T-cell (primary cell): ENCODE measurements around the gene PCYT2. TPM values are rescaled to one million over a fixed set of nuclear protein-coding genes. Genes with fewer than 3 reads are reported as not detected.

ENCODE experiments used
- ATAC-seq, 4 experiments: fragments of 200-7000 bp in 3 of 4; fragments of 150-1000 bp in 1 of 4; cut with Tn5 transposase; replicated peaks in 1 of 4; 1 replicate in 3 of 4; 2 replicates in 1 of 4; pipeline ENCODE4 v1.10.0; 2021; ENCODE audit warnings: moderate library complexity in 3 of 4, mild to moderate bottlenecking in 2 of 4, moderate number of reproducible peaks in 1 of 4
- CTCF ChIA-PET, 2 donors: fragments of 300-600 bp; sonication (Branson Sonifier 250); formaldehyde crosslinking; loops; one replicate each; lab custom pipeline; 2022; ENCODE audit warnings: antibody characterized with exemption in 2 of 2; lab: Charles Lee
- POLR2A ChIA-PET, 2 donors: fragments of 300-600 bp; sonication (Branson Sonifier 250); formaldehyde crosslinking; loops; one replicate each; lab custom pipeline; 2022; ENCODE audit warnings: antibody characterized with exemption in 2 of 2; lab: Charles Lee
- DNase-seq, 35 experiments: peaks; one replicate each; pipeline versions ENCODE4 v3.0.0 to v3.0.0-alpha.2; 2013 to 2023
- H3K27ac ChIP-seq: one replicate; pipeline ENCODE4 v1.5.1; 2013; ENCODE audit warnings: low read length
- H3K27me3 ChIP-seq, 2 experiments: replicated peaks in 1 of 2; 1 replicate in 1 of 2; 2 replicates in 1 of 2; pipeline versions ENCODE4 v1.6.1 to v1.7.0; 2013; ENCODE audit warnings: low read length in 1 of 2, mixed read lengths in 1 of 2; ENCODE audit not compliant: control insufficient read depth in 2 of 2, insufficient read depth in 2 of 2; ENCODE audit errors: extremely low read depth in 1 of 2
- H3K36me3 ChIP-seq, 2 donors: 1 replicate in 1 of 2; 2 replicates in 1 of 2; pipeline versions ENCODE4 v1.6.1 to v1.7.0; 2013; ENCODE audit warnings: low read length in 1 of 2; ENCODE audit not compliant: control insufficient read depth in 2 of 2, insufficient read depth in 1 of 2; ENCODE audit errors: extremely low read depth in 1 of 2
- H3K4me1 ChIP-seq, 2 experiments: 1 replicate in 1 of 2; 2 replicates in 1 of 2; pipeline versions ENCODE4 v1.6.1 to v1.7.0; 2013; ENCODE audit warnings: low read length in 2 of 2, mixed read lengths in 1 of 2; ENCODE audit not compliant: insufficient read depth in 2 of 2, control insufficient read depth in 1 of 2; ENCODE audit errors: extremely low read depth in 1 of 2
- H3K4me3 ChIP-seq, 2 donors: 1 replicate in 1 of 2; 2 replicates in 1 of 2; pipeline versions ENCODE4 v1.5.1 to v1.7.0; 2013; ENCODE audit warnings: mild to moderate bottlenecking in 2 of 2, low read length in 1 of 2, moderate library complexity in 1 of 2; ENCODE audit not compliant: control insufficient read depth in 1 of 2; ENCODE audit errors: extremely low read depth in 1 of 2
- H3K9me3 ChIP-seq: 2 replicates; pipeline ENCODE4 v1.7.0; 2013
- H3K27ac Mint-ChIP-seq, 2 donors: one replicate each; pipeline ENCODE4 v1.8.0; 2020 to 2021; ENCODE audit warnings: mild to moderate bottlenecking in 2 of 2, mixed read lengths in 2 of 2
- H3K27me3 Mint-ChIP-seq, 2 donors: one replicate each; pipeline ENCODE4 v1.8.0; 2021 to 2022; ENCODE audit warnings: mixed read lengths in 2 of 2
- H3K36me3 Mint-ChIP-seq: one replicate; pipeline ENCODE4 v1.8.0; 2021; ENCODE audit warnings: mixed read lengths
- H3K4me1 Mint-ChIP-seq, 3 donors: one replicate each; pipeline ENCODE4 v1.8.0; 2020 to 2022; ENCODE audit warnings: mixed read lengths in 3 of 3, mild to moderate bottlenecking in 1 of 3
- H3K4me3 Mint-ChIP-seq, 3 donors: one replicate each; pipeline ENCODE4 v1.8.0; 2020 to 2022; ENCODE audit warnings: mild to moderate bottlenecking in 3 of 3, mixed read lengths in 3 of 3, moderate library complexity in 3 of 3
- H3K9me3 Mint-ChIP-seq, 3 donors: one replicate each; pipeline ENCODE4 v1.8.0; 2020 to 2022; ENCODE audit warnings: mixed read lengths in 3 of 3
- WGBS: methylation state at CpG from one replicate; pipeline ENCODE4 v1.1.5; 2013; ENCODE audit warnings: missing lambda C conversion rate; ENCODE audit not compliant: insufficient coverage; 5-methylcytosine and 5-hydroxymethylcytosine counted together
- total RNA-seq, 35 experiments: library from RNA in 6 of 35; stranded (reverse) in 6 of 35; fragments of 120-200 nt in 1 of 35; gene quantifications; one replicate each; pipeline versions ENCODE4 v1.2.1 to v1.2.4 and lab custom pipeline; 2013 to 2026

PCYT2 gene
- total RNA-seq, 5 donors from 2014 or later (not counting 1 experiment from before 2014, with no cell fraction given), result 24.5 to 55.2 (median 48.2) TPM

DNA sequence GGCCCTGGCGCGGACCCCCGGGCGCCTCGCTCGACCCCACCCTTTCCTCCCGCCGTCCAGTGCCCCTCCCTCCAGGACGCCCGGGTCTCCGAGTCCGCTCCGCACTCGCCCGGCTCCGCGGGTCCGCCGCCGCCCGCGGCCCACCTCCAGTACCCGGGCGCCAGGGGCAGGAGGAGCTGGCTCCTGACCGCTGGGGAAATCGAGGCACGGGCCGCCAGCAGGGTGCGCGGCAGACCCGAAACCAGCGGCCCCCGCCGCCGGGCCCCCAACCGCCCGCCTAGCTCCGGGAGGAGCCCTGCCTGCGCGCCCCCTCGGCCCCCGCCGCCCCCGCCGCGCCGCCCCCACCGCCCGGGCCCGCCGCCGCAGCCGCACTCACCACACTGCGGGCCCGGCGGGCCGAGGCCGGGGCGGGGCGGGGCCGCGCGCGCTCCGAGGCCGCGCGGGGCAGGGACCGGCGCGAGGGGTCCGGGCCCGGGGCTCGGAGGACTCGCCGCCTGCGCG, 16.0 kb upstream of the PCYT2 start:
- POLR2A ChIA-PET, result no interaction called here
- Histone ChIP-seq H3K4me3 (peak overlapping the region; percentile 56 to 58), H3K4me1 (peaks cover 23 to 48% of the 10 kb centered on the region in 2 experiments), H3K9me3 (no peaks in the 10 kb centered on the region), H3K27me3 (peaks cover 2 to 39% of the 10 kb centered on the region in 2 experiments), H3K36me3 (peaks cover 2% of the 10 kb centered on the region in 2 donors), H3K27ac (no peak overlapping the region)
- CTCF ChIA-PET, result interaction anchor here in 1 of 2 donors (0.5 kb wide), 1 partner anchor 17 kb away, joined by 4 read pairs; no protein-coding TSS in a partner anchor
- under 1% methylated on average over 63 of the region's 78 CpGs for WGBS
- Mint-ChIP-seq H3K4me3 (peak overlapping the region in 2 of 3 donors; percentile 70 to 90), H3K9me3 (no peaks in the 10 kb centered on the region), H3K27me3 (peaks cover 0 to 24% of the 10 kb centered on the region in 2 donors), H3K4me1 (peaks cover 21 to 37% (median 22%) of the 10 kb centered on the region in 3 donors), H3K27ac (no peak overlapping the region), H3K36me3 (no peaks in the 10 kb centered on the region)
- DNase-seq (peak in 4 of 35 experiments; percentile 7 to 24 (median 21)), ATAC-seq (peak; percentile 46 to 49 (median 48))

DNA sequence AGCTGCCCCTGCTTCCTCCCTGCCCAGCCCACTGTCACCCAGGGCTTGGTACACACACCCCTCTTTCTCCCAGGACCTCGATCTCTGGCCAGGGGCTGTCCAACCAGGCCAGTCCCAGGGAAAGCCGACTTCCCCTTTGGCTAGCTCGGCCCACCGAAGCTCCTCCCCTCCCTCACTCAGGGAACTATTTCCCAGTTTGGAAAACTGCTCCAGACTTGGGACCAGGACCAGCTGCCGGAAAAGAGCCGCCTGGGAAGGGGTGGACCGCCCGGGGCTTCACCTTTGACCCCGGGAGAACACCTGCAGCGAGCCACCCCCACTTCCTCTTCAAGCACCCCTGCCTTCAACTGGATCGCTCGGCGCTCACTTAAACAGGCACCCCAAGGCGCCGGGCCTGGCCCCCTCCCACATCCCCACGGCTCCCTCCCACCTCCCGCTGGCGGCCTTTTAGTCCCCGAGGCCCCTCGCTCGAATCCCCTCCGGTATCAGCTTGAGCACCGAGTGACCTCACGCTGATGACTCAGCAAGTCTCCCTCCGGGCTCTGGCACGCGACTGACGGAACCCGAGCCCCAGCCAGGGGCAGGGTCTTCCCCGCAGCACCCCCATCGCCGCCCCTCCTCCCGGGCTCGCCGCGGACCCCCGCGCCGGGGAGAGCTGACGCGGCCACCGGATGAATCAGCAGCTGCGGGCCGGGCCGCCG, 15.4 kb upstream of the PCYT2 start:
- Histone ChIP-seq H3K27ac (peak overlapping the region; percentile 31), H3K4me1 (peaks cover 23 to 48% of the 10 kb centered on the region in 2 experiments), H3K36me3 (peaks cover 2 to 5% of the 10 kb centered on the region in 2 donors), H3K27me3 (peaks cover 2 to 34% of the 10 kb centered on the region in 2 experiments), H3K4me3 (peak overlapping the region; percentile 56 to 58), H3K9me3 (no peaks in the 10 kb centered on the region)
- ChIA-PET CTCF (no interaction called here), POLR2A (no interaction called here)
- peak in 29 of 35 experiments; percentile 16 to 67 (median 39) for DNase-seq
- Mint-ChIP-seq H3K27ac (peak overlapping the region; percentile 88 to 89), H3K4me1 (peaks cover 21 to 37% (median 22%) of the 10 kb centered on the region in 3 donors), H3K36me3 (no peaks in the 10 kb centered on the region), H3K4me3 (peak overlapping the region; percentile 81 to 90 (median 83)), H3K27me3 (peaks cover 0 to 18% of the 10 kb centered on the region in 2 donors), H3K9me3 (no peaks in the 10 kb centered on the region)
- under 1% methylated on average over 45 of the region's 46 CpGs for WGBS
- ATAC-seq, result peak; percentile 25 to 35 (median 28)

DNA sequence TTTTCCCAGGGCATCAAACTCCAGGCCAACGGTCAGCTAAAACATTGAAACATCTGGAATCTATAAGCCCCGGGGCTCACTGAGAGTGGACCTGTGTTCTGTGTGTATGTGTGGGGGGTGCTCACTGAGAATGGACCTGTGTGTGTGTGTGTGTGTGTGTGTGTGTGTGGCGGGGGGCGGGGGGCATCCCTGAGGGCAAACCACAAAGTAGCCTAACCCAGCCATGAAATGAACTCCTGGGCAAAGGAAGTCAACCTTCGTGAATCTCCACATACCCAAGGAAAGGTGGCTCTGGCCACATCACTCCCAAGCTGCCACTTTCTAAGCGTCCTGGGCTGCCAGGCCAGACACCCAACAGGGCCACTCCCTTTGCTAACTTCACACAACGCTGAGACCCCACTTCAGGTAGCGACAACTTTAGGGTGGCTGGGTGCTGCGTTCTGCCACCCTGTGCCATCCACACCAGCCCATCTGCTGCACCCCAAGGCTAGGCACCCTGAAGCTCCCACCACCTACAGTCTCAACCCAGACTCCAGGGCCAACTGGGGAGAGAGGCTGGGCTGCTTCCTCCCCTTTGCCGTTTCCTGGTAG, 14.8 kb upstream of the PCYT2 start:
- WGBS, result 57% methylated on average over 6 of the region's 10 CpGs
- POLR2A ChIA-PET, result no interaction called here
- Histone ChIP-seq H3K27me3 (peaks cover 2 to 29% of the 10 kb centered on the region in 2 experiments), H3K27ac (peak overlapping the region; percentile 31), H3K4me1 (peaks cover 23 to 48% of the 10 kb centered on the region in 2 experiments), H3K4me3 (peak overlapping the region; percentile 56 to 58), H3K9me3 (no peaks in the 10 kb centered on the region), H3K36me3 (peaks cover 2 to 5% of the 10 kb centered on the region in 2 donors)
- ATAC-seq (peak in 1 of 4 experiments; percentile 15), DNase-seq (peak in 1 of 35 experiments; percentile 35)
- CTCF ChIA-PET, result interaction anchor here in 1 of 2 donors (0.7 kb wide), 1 partner anchor 33 kb away, joined by 4 read pairs; no protein-coding TSS in a partner anchor
- Mint-ChIP-seq H3K4me1 (peaks cover 21 to 37% (median 22%) of the 10 kb centered on the region in 3 donors), H3K36me3 (no peaks in the 10 kb centered on the region), H3K27me3 (peaks cover 0 to 14% of the 10 kb centered on the region in 2 donors), H3K4me3 (peak overlapping the region; percentile 81 to 90 (median 83)), H3K9me3 (no peaks in the 10 kb centered on the region), H3K27ac (peak overlapping the region; percentile 88 to 89)

DNA sequence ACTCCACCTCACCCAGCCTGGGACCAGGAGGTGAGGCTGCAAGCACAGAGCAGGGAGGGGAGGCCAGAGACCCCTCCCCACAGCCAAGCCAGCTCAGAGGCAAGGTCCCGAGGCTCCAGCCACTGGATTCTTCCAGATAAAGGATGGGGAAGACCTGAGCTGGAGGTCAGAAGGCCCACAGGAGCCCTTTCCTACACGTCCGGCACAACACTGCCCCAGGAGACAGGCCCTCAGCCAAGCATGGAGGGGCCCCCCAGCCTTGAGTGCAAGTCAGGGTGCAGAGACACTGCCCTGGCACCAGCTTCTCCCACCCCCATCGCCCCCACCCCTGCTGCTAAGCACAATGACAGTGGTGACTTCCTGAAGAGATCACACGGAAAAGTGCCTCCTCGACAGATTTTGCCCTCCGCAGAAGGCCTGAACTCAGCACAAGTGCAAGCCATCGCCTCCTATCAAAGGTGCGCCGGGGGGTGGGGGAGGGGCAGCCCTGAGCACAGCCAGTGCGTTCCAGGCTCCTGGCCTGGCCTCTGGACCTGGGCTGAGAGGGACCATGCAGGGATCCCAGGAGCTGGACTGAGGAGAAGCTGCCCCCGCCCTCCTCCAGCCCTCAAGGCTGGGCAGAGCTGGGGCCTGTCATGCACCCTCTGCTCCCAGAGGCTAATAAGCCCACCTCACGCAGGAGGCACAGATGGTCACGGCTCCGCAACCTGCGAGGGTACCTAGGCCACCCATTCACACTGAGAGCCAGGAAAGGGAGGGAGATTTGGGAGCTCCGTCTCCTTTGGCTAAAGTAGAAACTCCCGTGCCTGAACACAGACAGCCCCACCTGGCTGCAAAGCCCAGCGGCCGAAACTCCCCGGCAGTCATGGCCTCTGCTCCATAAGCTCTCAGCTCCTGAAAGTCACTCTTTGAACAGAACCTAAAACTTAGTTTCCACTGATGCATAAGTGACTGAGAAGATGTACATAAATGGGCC, 13.6 kb upstream of the PCYT2 start:
- Histone ChIP-seq H3K4me3 (peak overlapping the region in 1 of 2 donors; percentile 10), H3K9me3 (no peaks in the 10 kb centered on the region), H3K36me3 (peaks cover 2 to 5% of the 10 kb centered on the region in 2 donors), H3K27ac (no peak overlapping the region), H3K4me1 (peaks cover 23 to 48% of the 10 kb centered on the region in 2 experiments), H3K27me3 (peaks cover 2 to 19% of the 10 kb centered on the region in 2 experiments)
- Mint-ChIP-seq H3K9me3 (no peaks in the 10 kb centered on the region), H3K4me3 (peak overlapping the region; percentile 62 to 90 (median 83)), H3K4me1 (peaks cover 21 to 37% (median 22%) of the 10 kb centered on the region in 3 donors), H3K27me3 (peaks cover 0 to 8% of the 10 kb centered on the region in 2 donors), H3K36me3 (no peaks in the 10 kb centered on the region), H3K27ac (no peak overlapping the region)
- ChIA-PET CTCF (interaction anchor here in 1 of 2 donors (0.7 kb wide), 1 partner anchor 35 kb away, joined by 4 read pairs; no protein-coding TSS in a partner anchor), POLR2A (interaction anchor here in 1 of 2 donors (0.5 to 0.6 kb wide), 2 partner anchors 28 to 1621 kb away, joined by 3 to 5 read pairs; no protein-coding TSS in a partner anchor)
- DNase-seq (peak in 2 of 35 experiments; percentile 15 to 45), ATAC-seq (no peak)
- WGBS, result 60% methylated on average over 17 of the region's 21 CpGs

DNA sequence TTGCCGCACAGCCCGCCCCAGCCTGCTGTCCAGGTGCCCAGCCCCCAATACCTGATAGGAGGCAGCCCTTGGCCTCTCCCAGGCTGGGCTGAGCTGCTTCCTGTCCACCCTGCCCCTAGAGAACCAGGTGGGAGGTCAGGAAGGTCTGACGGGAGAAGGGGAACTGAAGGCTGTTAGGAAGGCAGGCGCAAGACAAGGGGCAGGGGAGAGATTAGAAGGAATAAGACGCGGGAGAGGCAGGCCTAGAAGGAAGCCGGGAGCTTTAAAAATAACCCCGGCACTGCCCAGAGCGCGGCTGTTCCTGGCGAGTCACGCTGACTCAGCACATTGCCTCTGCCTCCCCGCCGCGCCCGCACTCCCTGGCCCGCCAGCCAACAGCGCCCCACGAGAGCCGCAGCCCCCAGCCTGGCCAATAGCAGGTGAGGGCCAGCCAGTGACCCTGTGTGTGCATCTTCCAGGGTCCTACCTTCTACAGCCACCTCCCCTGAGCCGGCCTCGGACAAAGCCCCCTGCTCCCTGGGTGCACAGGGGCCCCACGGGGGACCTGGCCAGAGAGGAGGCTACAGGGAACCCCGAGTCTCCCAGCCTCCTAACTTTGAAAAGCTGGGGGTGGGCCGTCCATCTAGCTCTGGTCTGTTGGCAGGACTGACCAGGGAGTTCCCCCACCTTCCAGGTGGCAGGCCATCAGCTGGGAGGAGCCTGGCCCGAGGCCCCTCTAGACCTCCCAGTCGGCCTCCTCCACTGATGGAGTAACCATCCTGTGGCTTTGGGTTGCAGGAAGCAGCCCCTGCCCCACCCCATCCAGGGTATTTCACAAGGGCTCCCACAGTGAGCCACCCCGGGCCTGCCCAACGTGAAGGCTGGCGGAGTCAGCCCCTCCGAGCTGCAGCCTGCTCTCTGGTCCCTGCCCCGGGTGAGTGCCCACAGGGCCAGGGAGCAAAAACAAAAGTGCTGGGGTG, 12.4 kb upstream of the PCYT2 start:
- CTCF ChIA-PET, result no interaction called here
- Histone ChIP-seq H3K9me3 (no peaks in the 10 kb centered on the region), H3K27me3 (peaks cover 0 to 6% of the 10 kb centered on the region in 2 experiments), H3K27ac (no peak overlapping the region), H3K4me3 (peak overlapping the region in 1 of 2 donors; percentile 10), H3K36me3 (peaks cover 2 to 5% of the 10 kb centered on the region in 2 donors), H3K4me1 (peaks cover 23 to 43% of the 10 kb centered on the region in 2 experiments)
- H3K27ac Mint-ChIP-seq, result no peak overlapping the region
- DNase-seq (peak in 1 of 35 experiments; percentile 44), ATAC-seq (no peak)
- POLR2A ChIA-PET, result no interaction called here
- H3K9me3 Mint-ChIP-seq, result no peaks in the 10 kb centered on the region
- H3K36me3 Mint-ChIP-seq, result no peaks in the 10 kb centered on the region
- H3K4me1 Mint-ChIP-seq, result peaks cover 22 to 39% (median 25%) of the 10 kb centered on the region in 3 donors
- H3K27me3 Mint-ChIP-seq, result peaks cover 0 to under 1% of the 10 kb centered on the region in 2 donors
- 79% methylated on average over 26 of the region's 32 CpGs for WGBS
- peak overlapping the region in 1 of 3 donors; percentile 39 for H3K4me3 Mint-ChIP-seq
